VCaP (cell line): Measurements from ENCODE around the gene ARHGEF28.

Experiments used
- H3K27ac ChIP-seq: fragments of 450-650 bp; 2 replicates; pipeline ENCODE4 v1.5.1; 2017
- CTCF ChIP-seq: fragments of 450-650 bp; conservative IDR thresholded peaks from 2 replicates; pipeline ENCODE4 v1.5.1; 2017; ENCODE audit warnings: mild to moderate bottlenecking, moderate library complexity

The ARHGEF28 gene

GRCh38 chr5:73766902-73767301, 140.9 kb downstream of the ARHGEF28 start:
- no peak overlapping the region for H3K27ac ChIP-seq
- TF ChIP-seq CTCF = no peak

- no peak for TF ChIP-seq CTCF
- H3K27ac ChIP-seq = peak overlapping the region; percentile 81
These were observed 144.4 kb downstream of the ARHGEF28 start for GRCh38 chr5:73770172-73771025.

DNA sequence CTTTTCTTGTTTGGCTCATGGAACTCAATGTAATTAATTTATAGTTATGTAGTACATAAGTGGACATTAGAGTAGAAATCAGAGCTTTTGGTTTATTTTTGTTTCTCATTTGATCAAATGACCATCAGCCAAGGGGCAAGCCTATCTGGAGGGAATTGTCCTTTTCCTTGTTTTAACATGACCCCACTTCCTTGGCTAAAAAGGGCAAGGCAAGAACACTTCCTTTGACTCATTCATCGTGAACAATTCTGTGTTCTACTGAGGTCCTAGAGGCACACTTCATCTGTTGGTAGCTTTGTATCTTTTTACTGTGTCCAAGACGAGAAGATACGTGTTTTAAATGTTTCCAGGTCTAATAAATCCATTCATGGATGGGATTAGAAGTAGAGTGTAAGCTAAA, 148.9 kb downstream of the ARHGEF28 start:
- H3K27ac ChIP-seq = no peak overlapping the region
- TF ChIP-seq CTCF = no peak

GRCh38 chr5:73776405-73776804, 150.4 kb downstream of the ARHGEF28 start:
- TF ChIP-seq CTCF = no peak
- no peak overlapping the region for H3K27ac ChIP-seq

DNA sequence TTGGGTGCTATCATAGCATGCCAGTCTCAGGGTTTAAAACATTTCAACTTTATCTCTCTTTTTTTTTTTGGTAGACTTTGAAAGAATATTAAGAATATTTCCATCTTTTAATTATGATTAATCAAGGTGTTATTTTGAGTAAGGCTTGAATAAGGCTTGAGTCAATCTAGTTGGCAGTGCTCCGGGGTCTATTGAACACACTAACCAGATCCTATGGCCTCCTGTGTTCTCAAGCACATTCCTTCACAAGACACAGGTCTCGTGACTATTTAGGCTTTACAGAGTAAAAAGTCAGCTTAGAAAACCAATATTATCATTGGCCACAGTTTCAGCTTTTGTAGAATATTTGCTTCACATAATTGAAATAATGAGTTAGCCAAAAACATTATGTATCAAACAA, 151.2 kb downstream of the ARHGEF28 start:
- TF ChIP-seq CTCF = no peak
- H3K27ac ChIP-seq = no peak overlapping the region

DNA sequence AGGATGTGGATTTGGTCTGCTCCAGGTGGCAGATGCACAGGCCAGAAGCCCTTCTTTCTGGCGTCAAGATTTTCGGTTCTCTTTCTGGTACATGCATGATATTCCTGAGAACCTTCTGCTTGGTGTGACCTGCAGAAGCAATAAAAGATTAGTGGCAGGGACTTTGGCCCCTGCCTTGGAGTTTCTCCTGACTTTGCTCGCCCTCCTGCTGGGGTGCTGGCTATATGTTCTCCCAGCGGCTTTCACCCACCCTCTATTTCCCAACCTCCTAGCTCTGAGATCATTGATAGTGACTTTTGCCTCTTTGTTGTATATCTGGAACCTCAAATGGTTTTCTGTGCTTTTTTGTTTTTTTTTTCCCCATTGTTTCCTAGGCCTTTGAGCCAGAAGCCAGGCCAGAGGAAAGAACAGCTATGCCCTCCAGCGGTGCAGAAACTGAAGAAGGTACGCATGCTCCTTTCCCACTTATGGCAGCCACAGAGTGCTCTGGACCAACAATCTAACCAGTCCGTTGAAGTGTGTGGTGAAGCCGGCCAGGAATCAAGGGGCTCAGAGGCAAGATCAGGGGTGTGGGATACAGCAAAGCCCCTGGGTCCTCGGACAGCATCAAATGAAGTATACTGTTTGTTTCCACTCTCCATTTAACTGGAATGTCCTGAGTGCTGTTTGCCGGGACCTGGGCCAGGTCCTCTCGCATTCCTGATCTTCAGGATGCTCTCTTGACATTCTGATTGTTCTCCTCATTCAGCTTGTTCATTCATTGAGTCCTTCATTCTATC, 154.5 kb downstream of the ARHGEF28 start:
- peak; percentile 54 for TF ChIP-seq CTCF
- H3K27ac ChIP-seq = 0 out of 2 replicates have a peak overlapping the region, but pooled peaks have one; percentile 7

DNA sequence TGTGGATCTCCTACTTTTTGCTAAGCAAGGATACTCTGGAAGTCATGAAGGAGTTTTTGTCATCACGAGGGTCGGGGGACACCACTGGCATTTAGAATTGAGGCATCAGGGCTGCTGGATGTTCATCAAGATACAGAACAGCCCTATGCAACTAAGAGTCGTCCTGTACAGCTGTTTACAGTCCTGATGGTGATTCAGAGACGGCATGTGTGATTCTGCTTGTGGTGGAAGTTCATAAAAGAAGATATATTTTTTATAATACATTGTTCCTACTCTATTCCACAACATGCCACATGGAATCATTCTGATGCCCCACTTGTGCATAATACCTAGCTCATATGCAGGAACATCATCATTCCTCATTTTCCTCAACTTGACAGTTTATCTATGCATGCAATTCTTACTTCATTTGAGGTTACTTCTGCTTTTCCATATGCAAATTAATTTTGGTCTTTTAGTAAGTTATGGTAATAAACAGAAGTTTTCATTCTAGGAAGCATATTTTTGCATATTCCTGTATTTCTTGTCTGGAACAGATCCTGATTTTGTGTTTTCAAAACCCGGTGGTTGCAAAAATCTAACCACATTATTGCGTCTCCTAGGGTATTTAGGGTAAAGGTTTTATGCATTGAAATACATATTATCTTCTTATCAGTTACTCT, 155.2 kb downstream of the ARHGEF28 start:
- no peak for TF ChIP-seq CTCF
- no peak overlapping the region for H3K27ac ChIP-seq
